ENCODE measurements around the gene ZNF398.

The ZNF398 gene

GRCh38 chr7:149226840-149227494, 79.7 kb downstream of the ZNF398 start:
- DNase-seq (ENCODE audit: low read depth): no peak

DNA sequence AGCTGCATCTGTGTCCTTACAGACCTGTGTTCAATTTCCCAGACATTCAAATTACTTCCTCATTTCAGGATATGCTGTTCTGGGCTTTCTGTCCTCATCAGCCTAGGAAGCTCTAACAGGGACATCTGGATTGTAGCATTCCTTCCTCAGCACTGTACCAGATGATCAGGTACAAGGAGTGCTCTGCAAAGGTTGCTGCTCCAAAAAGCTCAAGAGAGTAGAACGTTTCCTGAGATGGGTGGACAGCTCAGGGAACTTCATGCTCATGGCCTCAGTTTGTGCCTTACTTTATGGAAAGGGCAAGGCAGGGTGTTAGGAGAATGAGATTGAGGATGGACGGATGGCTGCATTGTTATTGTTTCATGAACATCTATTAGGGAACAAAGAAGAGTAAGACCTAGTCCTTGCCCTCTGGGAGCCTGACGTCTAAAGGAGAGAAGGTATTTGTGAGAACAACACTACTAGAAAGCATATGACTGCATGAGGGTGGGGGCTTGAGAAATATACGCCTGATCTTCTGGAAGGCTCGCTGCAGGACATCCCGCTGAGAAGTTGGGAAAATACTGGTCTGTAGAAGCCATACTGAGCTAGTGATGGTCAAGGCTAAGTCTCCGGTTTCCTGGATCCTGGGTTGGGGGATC, 81.7 kb downstream of the ZNF398 start:
- no peak for DNase-seq (ENCODE audit: low read depth)

DNA sequence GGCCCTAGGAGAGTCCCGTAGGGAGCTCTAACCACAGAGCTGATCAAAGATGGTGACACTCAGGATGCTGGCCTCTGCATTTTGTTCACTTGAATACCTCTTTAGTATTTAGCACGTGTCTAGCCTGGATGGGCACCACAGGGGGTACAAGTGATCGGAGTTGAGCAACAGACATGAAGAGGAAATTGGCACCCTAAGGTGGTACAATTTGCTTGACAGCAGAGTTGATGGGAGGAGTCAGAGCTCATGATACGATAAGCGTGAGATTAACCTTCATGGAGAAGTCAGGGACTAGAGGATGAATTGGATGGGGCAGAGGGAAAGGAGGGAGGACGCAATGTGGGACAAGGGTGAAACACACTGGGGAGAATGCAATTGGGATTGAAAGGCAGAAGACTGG, 82.3 kb downstream of the ZNF398 start:
- no peak for DNase-seq (ENCODE audit: low read depth)

GRCh38 chr7:149232362-149232761, 85.1 kb downstream of the ZNF398 start:
- DNase-seq (ENCODE audit: low read depth): no peak
